Right ventricle myocardium superior (tissue), 1 donor: ENCODE measurements around the gene DHX35. TPM values are rescaled to one million over a fixed set of nuclear protein-coding genes. Genes with fewer than 3 reads are reported as not detected.

ENCODE experiments used
- ATAC-seq: fragments of 200-7000 bp; cut with Tn5 transposase; one replicate; pipeline ENCODE4 v1.9.1; 2020; ENCODE audit warnings: mild to moderate bottlenecking; ENCODE audit not compliant: poor library complexity
- DNase-seq: peaks from one replicate; pipeline ENCODE4 v3.0.0-alpha.2; 2020
- intact Hi-C: fragments of 100-400 bp; cut with DNase I; formaldehyde crosslinking; loops from one replicate; pipeline ENCODE4 v1.11.2; 2022
- total RNA-seq: library from RNA; stranded (reverse); fragmentation: NEBNext Ultra II Directional; extraction: Animal tissue kit (Norgen Biotek cat#: 25700); gene quantifications from one replicate; pipeline ENCODE4 v1.2.1, GENCODE V29; 2021
- donor health status: DM: no; HTN: yes; CAD: no; lungs with severe emphysema.

The DHX35 gene
- total RNA-seq, 1 donor from 2014 or later = 14.4 TPM

GRCh38 chr20:38999965-39000910 lies 38.1 kb downstream of the DHX35 start:
- DNase-seq = no peak
- no peak for ATAC-seq
- intact Hi-C loops = no loop called here

GRCh38 chr20:39004508-39004907 lies 42.4 kb downstream of the DHX35 start:
- intact Hi-C loops = no loop called here
- no peak for ATAC-seq
- no peak for DNase-seq

GRCh38 chr20:39009348-39009747 lies 47.2 kb downstream of the DHX35 start:
- ATAC-seq = no peak
- DNase-seq = no peak
- intact Hi-C loops = no loop called here

GRCh38 chr20:39010496-39010895 lies 48.4 kb downstream of the DHX35 start:
- no peak for DNase-seq
- no peak for ATAC-seq
- intact Hi-C loops = no loop called here

- DNase-seq (no peak), ATAC-seq (no peak)
- intact Hi-C loops = no loop called here
Observed at GRCh38 chr20:39013662-39014109, 51.5 kb downstream of the DHX35 start.

- intact Hi-C loops = no loop called here
- ATAC-seq (no peak), DNase-seq (no peak)
Observed at GRCh38 chr20:39016041-39016440, 53.9 kb downstream of the DHX35 start.

GRCh38 chr20:39016506-39016905 lies 54.4 kb downstream of the DHX35 start:
- DNase-seq = no peak
- ATAC-seq = no peak
- intact Hi-C loops = no loop called here

GRCh38 chr20:39019027-39019426 lies 56.9 kb downstream of the DHX35 start:
- ATAC-seq = no peak
- no peak for DNase-seq
- intact Hi-C loops = no loop called here

- ATAC-seq = no peak
- DNase-seq = no peak
- intact Hi-C loops = no loop called here
Observed at GRCh38 chr20:39019805-39020325, 57.7 kb downstream of the DHX35 start.

- DNase-seq = no peak
- intact Hi-C loops = no loop called here
- no peak for ATAC-seq
Observed at GRCh38 chr20:39021748-39022147, 59.6 kb downstream of the DHX35 start.

GRCh38 chr20:39025883-39026282 lies 63.7 kb downstream of the DHX35 start:
- intact Hi-C loops = no loop called here
- DNase-seq (no peak), ATAC-seq (no peak)

- intact Hi-C loops = no loop called here
- ATAC-seq (no peak), DNase-seq (no peak)
Observed at GRCh38 chr20:39029364-39029763, 67.2 kb downstream of the DHX35 start.

- no peak for DNase-seq
Observed at GRCh38 chr20:39032997-39033396, 70.9 kb downstream of the DHX35 start.

GRCh38 chr20:39036011-39036410 lies 73.9 kb downstream of the DHX35 start:
- intact Hi-C loops = no loop called here
- DNase-seq (no peak), ATAC-seq (no peak)

More at GRCh38 chr20:39032997-39033396, 70.9 kb downstream of the DHX35 start:
- no peak for ATAC-seq
- intact Hi-C loops = no loop called here

- ATAC-seq (no peak), DNase-seq (no peak)
- intact Hi-C loops = no loop called here
Observed at GRCh38 chr20:39036851-39037250, 74.7 kb downstream of the DHX35 start.

- ATAC-seq = no peak
- no peak for DNase-seq
- intact Hi-C loops = no loop called here
Observed at GRCh38 chr20:39038047-39038446, 75.9 kb downstream of the DHX35 start.

GRCh38 chr20:39038495-39038894 lies 76.4 kb downstream of the DHX35 start:
- intact Hi-C loops = no loop called here
- DNase-seq (no peak), ATAC-seq (no peak)

GRCh38 chr20:39039261-39039660 lies 77.1 kb downstream of the DHX35 start:
- DNase-seq (no peak), ATAC-seq (no peak)
- intact Hi-C loops = no loop called here

- DNase-seq = no peak
- intact Hi-C loops = no loop called here
- no peak for ATAC-seq
Observed at GRCh38 chr20:39040116-39040515, 78.0 kb downstream of the DHX35 start.

- intact Hi-C loops = no loop called here
- DNase-seq (no peak), ATAC-seq (no peak)
Observed at GRCh38 chr20:39041067-39041466, 78.9 kb downstream of the DHX35 start.
